Transverse colon (tissue), 4 donors: ENCODE results near the gene RNF135. TPM values are rescaled to one million over a fixed set of nuclear protein-coding genes. Genes with fewer than 3 reads are reported as not detected.
"Not testable (repeated sequence)": the region's sequence is repeated elsewhere in the genome, so short reads cannot be mapped to it uniquely, and the experiment has no call there.

Source experiments
- DNase-seq: peaks from one replicate; pipeline ENCODE4 v3.0.0-alpha.2; 2019
- H3K27ac ChIP-seq, 4 donors: fragments of 200-600 bp; sonication (generic); 2 replicates each; pipeline ENCODE4 v1.5.1; 2016 to 2018; ENCODE audit warnings: inconsistent platforms in 4 of 4
- H3K27me3 ChIP-seq: fragments of 200-600 bp; sonication (generic); 2 replicates; pipeline ENCODE4 v1.5.1; 2017; ENCODE audit warnings: inconsistent platforms
- H3K36me3 ChIP-seq, 4 donors: fragments of 200-600 bp; sonication (generic); 2 replicates each; pipeline ENCODE4 v1.5.1; 2017 to 2019; ENCODE audit warnings: inconsistent platforms in 4 of 4
- H3K4me1 ChIP-seq, 4 donors: fragments of 200-600 bp; sonication (generic); 2 replicates each; pipeline ENCODE4 v1.5.1; 2017 to 2020; ENCODE audit warnings: inconsistent platforms in 4 of 4
- H3K4me3 ChIP-seq, 4 donors: fragments of 200-600 bp; sonication (generic); 1 replicate in 1 of 4; 2 replicates in 3 of 4; pipeline versions ENCODE4 v1.5.1 to v1.6.1; 2017 to 2019; ENCODE audit warnings: inconsistent platforms in 4 of 4
- H3K9me3 ChIP-seq, 2 donors: fragments of 200-600 bp; sonication (generic); 2 replicates each; pipeline ENCODE4 v1.5.1; 2017 to 2019; ENCODE audit warnings: inconsistent platforms in 2 of 2
- CTCF ChIP-seq, 5 experiments: fragments of 200-600 bp in 3 of 5; fragments of 450-650 bp in 2 of 5; sonication (generic) in 3 of 5; IDR thresholded peaks; 1 replicate in 2 of 5; 2 replicates in 3 of 5; pipeline ENCODE4 v1.5.1; 2016 to 2017; ENCODE audit warnings: antibody characterized with exemption in 5 of 5, inconsistent platforms in 3 of 5, mild to moderate bottlenecking in 2 of 5, moderate library complexity in 1 of 5
- EP300 ChIP-seq: sonication (generic); formaldehyde crosslinking; IDR thresholded peaks from one replicate; pipeline ENCODE4 v1.6.1; 2017; ENCODE audit warnings: antibody characterized with exemption, low read depth
- POLR2A ChIP-seq: fragments of 450-650 bp; IDR thresholded peaks from one replicate; pipeline ENCODE4 v1.6.1; 2016; ENCODE audit warnings: antibody characterized with exemption, mild to moderate bottlenecking, moderate library complexity
- POLR2AphosphoS5 ChIP-seq, 3 donors: sonication (generic); formaldehyde crosslinking; IDR thresholded peaks; one replicate each; pipeline ENCODE4 v1.6.1; 2016; ENCODE audit warnings: antibody characterized with exemption in 3 of 3
- WGBS, 2 donors: methylation state at CpG; one replicate each; pipeline ENCODE4 v1.1.5; 2018; ENCODE audit warnings: low coverage in 1 of 2; 5-methylcytosine and 5-hydroxymethylcytosine counted together
- in situ Hi-C, 4 donors: fragments of 200-750 bp; cut with MboI; loops; one replicate each; pipeline versions ENCODE4 v1.15.0 to v1.15.1; 2017; ENCODE audit warnings: low sequenced_read_pairs in 3 of 4, low pct_ligation_motif_present in 1 of 4, low pct_unique_long_range_greater_than_20kb in 1 of 4
- intact Hi-C: fragments of 100-400 bp; cut with DNase I; formaldehyde crosslinking; loops from one replicate; pipeline ENCODE4 v1.15.1; 2023; ENCODE audit warnings: low total_unique reads
- total RNA-seq, 4 donors: library from RNA; depleted of rRNA; stranded (reverse); fragments of >200 nt; gene quantifications; one replicate each; pipeline ENCODE4 v1.1.0, GENCODE V29; 2016

The RNF135 gene
- total RNA-seq, 4 donors from 2014 or later, result 9.0 to 34.1 (median 25.0) TPM

DNA sequence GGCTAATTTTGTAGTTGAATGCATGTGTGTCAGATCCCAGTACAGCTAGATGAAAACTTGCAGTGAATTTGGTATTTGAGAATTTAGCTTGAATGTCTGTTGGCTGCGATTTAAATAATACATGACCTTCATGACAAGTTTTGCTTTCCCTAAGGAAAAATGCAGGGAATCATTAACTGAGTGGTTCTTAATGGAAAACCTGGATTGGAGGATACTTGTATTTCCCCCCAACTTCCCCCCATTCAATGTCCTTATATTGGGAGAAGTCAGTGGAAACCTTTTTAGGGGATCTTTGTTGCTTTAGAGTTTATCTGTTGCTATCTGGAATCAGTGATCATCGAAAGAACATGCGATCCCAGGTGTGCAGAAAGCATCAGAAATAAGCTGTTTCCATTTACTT is 39.2 kb downstream of the RNF135 start:
- not testable (repeated sequence) for H3K27me3 ChIP-seq, H3K9me3 ChIP-seq, H3K36me3 ChIP-seq, H3K27ac ChIP-seq, H3K4me3 ChIP-seq, DNase-seq
- 88 to 100% methylated on average over 2 to 3 of the region's 3 CpGs for WGBS, 2 donors
- H3K4me1 ChIP-seq, result peaks cover 2 to 10% (median 7%) of the 10 kb centered on the region in 4 donors
- in situ Hi-C loops (loop anchor here in 2 of 4 donors (5.0 to 10.0 kb wide), 3 partner anchors 85 to 207 kb away; partner anchors contain the start of gene NF1 (in 1 of the 2)), intact Hi-C loops (loop anchor here (5.0 kb wide), 1 partner anchor 207 kb away; no protein-coding TSS in a partner anchor)

DNA sequence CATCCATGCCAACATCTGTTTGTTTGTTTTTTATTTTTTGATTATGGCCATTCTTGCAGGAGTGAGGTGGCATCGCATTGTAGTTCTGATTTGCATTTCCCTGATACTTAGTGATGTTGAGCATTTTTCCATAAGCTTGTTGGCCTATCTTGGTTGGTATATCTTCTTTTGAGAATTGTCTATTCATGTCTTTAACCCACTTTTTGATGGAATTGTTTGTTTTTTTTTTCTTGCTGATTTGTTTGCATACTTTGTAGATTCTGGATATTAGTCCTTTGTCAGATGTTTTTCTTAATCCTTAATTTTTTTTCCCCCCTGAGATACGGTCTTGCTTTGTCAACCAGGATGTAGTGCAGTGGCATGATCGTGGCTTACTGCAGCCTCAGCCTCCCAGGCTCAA is 43.0 kb downstream of the RNF135 start:
- DNase-seq, result no peak
- peaks cover 0 to 4% (median 2%) of the 10 kb centered on the region in 4 donors for H3K4me1 ChIP-seq
- intact Hi-C loops, result loop anchor here (5.0 kb wide), 1 partner anchor 203 kb away; no protein-coding TSS in a partner anchor
- no peak overlapping the region for H3K27ac ChIP-seq
- H3K4me3 ChIP-seq, result no peak overlapping the region
- 90 to 92% methylated on average over 2 to 3 of the region's 3 CpGs for whole genome bisulfite sequencing, 2 donors
- H3K36me3 ChIP-seq, result no peaks in the 10 kb centered on the region
- no peaks in the 10 kb centered on the region for H3K9me3 ChIP-seq
- in situ Hi-C loops, result loop anchor here in 2 of 4 donors (5.0 to 10.0 kb wide), 3 partner anchors 81 to 203 kb away; partner anchors contain the start of gene NF1 (in 1 of the 2)
- H3K27me3 ChIP-seq, result no peaks in the 10 kb centered on the region
- TF ChIP-seq EP300, result no peak
- TF ChIP-seq CTCF (IDR thresholded peaks at IDR 0.05), result no peak
- no peak for TF ChIP-seq POLR2A
- TF ChIP-seq POLR2AphosphoS5 (IDR thresholded peaks at IDR 0.05), result no peak

- TF ChIP-seq CTCF (IDR thresholded peaks at IDR 0.05), result no peak
- no peak for TF ChIP-seq POLR2A
- TF ChIP-seq EP300, result no peak
- 81% methylated on average over 5 of the region's 5 CpGs; no CpG with 5 or more reads in 1 of the 2 donors for WGBS, 2 donors
- Histone ChIP-seq H3K36me3 (no peaks in the 10 kb centered on the region), H3K27me3 (no peaks in the 10 kb centered on the region), H3K4me1 (no peaks in the 10 kb centered on the region), H3K4me3 (no peak overlapping the region), H3K9me3 (no peaks in the 10 kb centered on the region), H3K27ac (no peak overlapping the region)
- in situ Hi-C loops, result loop anchor here (5.0 to 10.0 kb wide), 3 partner anchors 79 to 202 kb away; partner anchors contain the start of gene NF1 (in 1 of the 4)
- DNase-seq, result no peak
- intact Hi-C loops, result no loop called here
Observed at GRCh38 chr17:31015639-31016038, 44.8 kb downstream of the RNF135 start.

GRCh38 chr17:31019004-31019403 is 48.2 kb downstream of the RNF135 start:
- H3K36me3 ChIP-seq, result no peaks in the 10 kb centered on the region
- WGBS, 2 donors, result 94 to 100% methylated on average over 2 of the region's 2 CpGs
- no peak for DNase-seq
- no peak overlapping the region for H3K4me3 ChIP-seq
- TF ChIP-seq CTCF (IDR thresholded peaks at IDR 0.05) (no peak), EP300 (no peak), POLR2A (no peak), POLR2AphosphoS5 (IDR thresholded peaks at IDR 0.05) (no peak)
- no peak overlapping the region for H3K27ac ChIP-seq
- no peaks in the 10 kb centered on the region for H3K9me3 ChIP-seq
- in situ Hi-C loops (loop anchor here (5.0 to 10.0 kb wide), 3 partner anchors 76 to 198 kb away; partner anchors contain the start of gene NF1 (in 1 of the 4)), intact Hi-C loops (no loop called here)
- H3K27me3 ChIP-seq, result no peaks in the 10 kb centered on the region
- no peaks in the 10 kb centered on the region for H3K4me1 ChIP-seq

DNA sequence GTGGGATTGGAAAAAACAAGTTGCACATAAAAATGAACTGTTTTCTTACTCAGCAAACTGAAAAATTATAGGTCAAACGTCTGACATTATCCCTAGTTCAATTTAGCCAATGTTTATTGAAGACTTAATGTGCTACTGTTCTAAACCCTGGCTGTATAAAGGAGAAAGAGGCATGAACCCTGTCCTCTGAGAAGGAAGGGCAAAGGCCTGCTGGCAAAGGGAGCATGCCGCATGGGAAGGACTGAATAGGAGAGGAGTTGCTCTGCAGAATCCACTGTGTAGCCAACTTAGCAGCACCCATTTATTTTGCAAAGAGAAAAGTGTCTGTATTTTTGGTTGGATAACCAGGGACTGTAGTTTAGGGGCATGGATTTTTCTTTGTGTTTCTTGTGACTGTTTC is 52.3 kb downstream of the RNF135 start:
- intact Hi-C loops, H3K9me3 ChIP-seq, H3K27ac ChIP-seq, H3K4me1 ChIP-seq, in situ Hi-C loops, H3K4me3 ChIP-seq, DNase-seq, H3K36me3 ChIP-seq, H3K27me3 ChIP-seq: not testable (repeated sequence)
- WGBS, 2 donors, result 17 to 57% methylated on average over 1 of the region's 2 CpGs
